ENCODE data around the gene PPP1R1C.

Gene PPP1R1C

DNA sequence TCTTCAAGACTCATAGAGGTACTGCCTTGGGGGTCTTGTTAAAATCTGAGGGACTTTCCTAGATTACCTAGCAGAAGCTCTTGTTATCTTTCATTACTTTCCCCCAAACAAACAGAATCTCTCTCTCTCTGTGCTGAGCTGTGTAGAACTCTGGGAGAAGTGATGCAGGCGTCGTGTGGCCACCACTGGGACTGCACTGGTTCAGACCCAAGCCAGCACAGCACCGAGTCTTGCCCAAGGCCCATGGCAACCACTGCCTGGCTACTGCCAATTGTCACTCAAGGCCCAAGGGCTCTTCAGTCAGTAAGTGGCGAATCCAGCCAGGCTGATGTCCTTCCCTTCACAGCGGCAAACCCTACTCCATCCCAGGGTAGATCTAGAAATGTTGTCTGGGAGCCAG lies 28.6 kb downstream of the PPP1R1C start:
- no peak for DNase-seq
- Histone ChIP-seq H3K4me3 (no peak overlapping the region), H3K27me3 (no peaks in the 10 kb centered on the region), H3K27ac (no peak overlapping the region), H3K4me1 (no peaks in the 10 kb centered on the region), H3K9me3 (peaks cover 0 to 26% (median 0%) of the 10 kb centered on the region in 3 donors), H3K36me3 (no peaks in the 10 kb centered on the region)
- intact Hi-C loops (cut with DNase I; ENCODE audit: low total_unique reads) = no loop called here
- TF ChIP-seq, protein P1, sequence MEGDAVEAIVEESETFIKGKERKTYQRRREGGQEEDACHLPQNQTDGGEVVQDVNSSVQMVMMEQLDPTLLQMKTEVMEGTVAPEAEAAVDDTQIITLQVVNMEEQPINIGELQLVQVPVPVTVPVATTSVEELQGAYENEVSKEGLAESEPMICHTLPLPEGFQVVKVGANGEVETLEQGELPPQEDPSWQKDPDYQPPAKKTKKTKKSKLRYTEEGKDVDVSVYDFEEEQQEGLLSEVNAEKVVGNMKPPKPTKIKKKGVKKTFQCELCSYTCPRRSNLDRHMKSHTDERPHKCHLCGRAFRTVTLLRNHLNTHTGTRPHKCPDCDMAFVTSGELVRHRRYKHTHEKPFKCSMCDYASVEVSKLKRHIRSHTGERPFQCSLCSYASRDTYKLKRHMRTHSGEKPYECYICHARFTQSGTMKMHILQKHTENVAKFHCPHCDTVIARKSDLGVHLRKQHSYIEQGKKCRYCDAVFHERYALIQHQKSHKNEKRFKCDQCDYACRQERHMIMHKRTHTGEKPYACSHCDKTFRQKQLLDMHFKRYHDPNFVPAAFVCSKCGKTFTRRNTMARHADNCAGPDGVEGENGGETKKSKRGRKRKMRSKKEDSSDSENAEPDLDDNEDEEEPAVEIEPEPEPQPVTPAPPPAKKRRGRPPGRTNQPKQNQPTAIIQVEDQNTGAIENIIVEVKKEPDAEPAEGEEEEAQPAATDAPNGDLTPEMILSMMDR (IDR thresholded peaks at IDR 0.05) = no peak

DNA sequence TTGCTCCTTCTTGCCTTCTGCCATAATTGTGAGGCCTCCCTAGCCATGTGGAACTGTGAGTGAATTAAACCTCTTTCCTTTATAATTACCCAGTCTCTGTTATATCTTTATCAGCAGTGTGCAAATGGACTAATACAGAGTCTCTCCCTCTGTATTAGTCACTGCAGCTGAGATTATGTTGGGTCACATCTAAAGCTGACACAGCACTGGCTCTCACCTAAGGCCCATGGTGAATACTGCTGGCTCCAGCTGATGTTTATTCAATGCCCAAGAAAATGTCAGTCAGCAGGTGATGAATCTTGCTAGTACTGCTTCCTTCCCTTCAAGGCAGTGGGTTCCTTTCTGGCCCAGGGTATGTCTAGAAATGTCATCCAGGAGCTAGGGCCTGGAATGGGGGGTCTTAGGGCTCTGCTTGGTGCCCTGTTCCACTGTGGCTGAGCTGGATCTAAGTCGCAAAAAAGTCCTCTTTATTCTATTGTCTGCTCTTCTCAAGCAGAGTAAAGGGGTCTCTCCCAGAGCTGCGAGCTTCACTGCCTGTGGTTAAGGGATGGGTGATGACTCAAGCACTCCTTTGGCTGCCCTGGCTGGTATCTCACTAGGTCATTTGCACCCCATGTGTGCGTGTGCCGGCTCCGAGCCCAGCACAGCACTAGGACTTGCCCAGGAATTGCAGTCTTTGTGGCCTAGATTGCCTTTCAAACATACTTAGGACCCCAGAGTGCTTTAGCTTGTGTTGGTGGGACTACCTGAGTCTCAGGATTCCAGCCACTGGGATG lies 29.9 kb downstream of the PPP1R1C start:
- intact Hi-C loops (cut with DNase I; ENCODE audit: low total_unique reads) = no loop called here
- TF ChIP-seq, protein P1 (IDR thresholded peaks at IDR 0.05) = no peak
- Histone ChIP-seq H3K27me3 (no peaks in the 10 kb centered on the region), H3K9me3 (peaks cover 0 to 20% (median 0%) of the 10 kb centered on the region in 3 donors), H3K4me1 (no peaks in the 10 kb centered on the region), H3K4me3 (no peak overlapping the region), H3K27ac (no peak overlapping the region), H3K36me3 (no peaks in the 10 kb centered on the region)
- DNase-seq = no peak

DNA sequence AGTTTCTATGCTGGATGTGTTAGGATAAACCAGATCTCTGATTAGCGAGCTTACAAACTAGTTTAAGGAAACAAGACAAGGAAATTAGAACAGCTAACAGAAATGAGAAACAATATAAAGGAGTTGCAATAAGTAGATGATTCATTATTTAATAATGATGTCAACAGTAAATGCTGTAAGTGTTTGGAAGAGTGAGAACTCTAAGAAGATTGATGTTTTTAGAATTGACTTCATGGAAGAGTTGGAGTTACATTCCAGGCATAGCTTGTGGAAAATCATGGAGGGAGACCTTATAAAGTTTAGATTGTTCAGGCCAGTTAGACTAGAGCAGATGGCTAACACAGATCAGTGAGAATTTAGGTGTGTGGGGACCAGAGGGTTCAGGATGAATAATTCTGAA lies 32.6 kb downstream of the PPP1R1C start:
- H3K27ac ChIP-seq = no peak overlapping the region
- peaks cover 0 to 21% (median 4%) of the 10 kb centered on the region in 3 donors for H3K9me3 ChIP-seq
- TF ChIP-seq, protein P1 (IDR thresholded peaks at IDR 0.05) = no peak
- H3K27me3 ChIP-seq = no peaks in the 10 kb centered on the region
- no peak overlapping the region for H3K4me3 ChIP-seq
- no peak for DNase-seq
- intact Hi-C loops (cut with DNase I; ENCODE audit: low total_unique reads) = no loop called here
- no peaks in the 10 kb centered on the region for H3K4me1 ChIP-seq
- no peaks in the 10 kb centered on the region for H3K36me3 ChIP-seq

DNA sequence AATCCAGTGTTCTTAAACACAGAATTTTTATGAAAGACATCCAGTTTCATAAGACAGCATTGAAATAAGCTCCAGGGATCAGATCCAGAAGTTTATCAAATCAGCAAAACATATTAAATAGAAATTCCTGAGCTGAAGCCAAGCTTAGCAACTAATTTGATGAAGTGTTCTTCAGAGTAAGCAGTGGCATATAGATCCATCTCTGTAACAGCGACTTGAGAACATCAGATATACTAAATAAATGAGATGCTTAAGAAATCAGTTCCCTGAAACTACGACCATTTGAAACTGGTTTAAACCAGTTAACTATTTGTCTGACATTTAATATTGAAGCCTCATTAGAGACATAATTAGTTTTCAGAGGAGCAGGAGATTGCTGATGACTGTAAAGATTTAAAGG lies 34.1 kb downstream of the PPP1R1C start:
- H3K9me3 ChIP-seq = peaks cover 0 to 18% (median 10%) of the 10 kb centered on the region in 3 donors

DNA sequence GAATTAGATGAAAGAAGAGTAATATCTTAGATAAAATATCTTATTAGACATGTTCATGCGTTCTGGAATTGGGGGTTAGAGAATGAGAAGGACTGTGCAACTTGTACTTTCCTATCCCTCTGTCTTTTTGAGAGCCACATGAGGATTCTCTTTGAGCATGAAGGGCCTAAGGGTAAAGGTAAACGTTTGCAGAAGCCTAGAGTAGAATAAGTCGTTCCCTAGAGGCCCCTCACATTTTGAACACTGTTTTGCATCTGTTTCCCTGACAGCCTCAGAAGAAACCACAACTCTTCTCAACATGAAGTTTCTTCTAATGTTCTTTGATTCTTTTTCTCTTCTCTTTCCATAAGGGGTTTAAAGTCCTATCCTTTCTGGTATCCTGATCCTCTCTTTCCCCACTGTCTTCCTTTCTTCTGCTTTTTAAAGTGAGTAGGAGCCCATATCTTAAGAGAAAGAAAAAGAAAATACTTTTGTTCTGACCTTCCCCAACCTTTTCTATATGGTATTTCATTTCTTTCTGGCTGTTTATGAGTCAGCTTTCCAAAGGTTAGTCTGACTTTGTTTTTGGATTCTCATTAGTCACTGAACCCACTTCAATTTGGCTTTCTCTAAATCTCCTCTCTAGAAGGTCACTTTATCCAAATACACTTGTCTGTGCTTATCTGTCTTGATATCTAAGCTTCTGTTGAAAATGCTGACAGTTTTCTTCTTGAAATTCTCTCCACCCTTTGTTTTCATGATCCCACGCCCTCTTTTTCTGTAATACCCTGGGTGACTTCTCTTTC lies 34.8 kb downstream of the PPP1R1C start:
- H3K4me1 ChIP-seq = no peaks in the 10 kb centered on the region
- TF ChIP-seq, protein P1 (IDR thresholded peaks at IDR 0.05) = no peak
- peaks cover 0 to 18% (median 10%) of the 10 kb centered on the region in 3 donors for H3K9me3 ChIP-seq
- no peak for DNase-seq
- no peak overlapping the region for H3K27ac ChIP-seq
- H3K36me3 ChIP-seq = no peaks in the 10 kb centered on the region
- H3K27me3 ChIP-seq = no peaks in the 10 kb centered on the region
- intact Hi-C loops (cut with DNase I; ENCODE audit: low total_unique reads) = no loop called here
- no peak overlapping the region for H3K4me3 ChIP-seq

More for the DNA sequence above, 34.1 kb downstream of the PPP1R1C start:
- H3K4me3 ChIP-seq = no peak overlapping the region
- H3K27me3 ChIP-seq = no peaks in the 10 kb centered on the region
- intact Hi-C loops (cut with DNase I; ENCODE audit: low total_unique reads) = no loop called here
- no peaks in the 10 kb centered on the region for H3K4me1 ChIP-seq
- H3K27ac ChIP-seq = no peak overlapping the region
- TF ChIP-seq, protein P1 (IDR thresholded peaks at IDR 0.05) = no peak
- no peak for DNase-seq
- no peaks in the 10 kb centered on the region for H3K36me3 ChIP-seq

Data from tibial artery (tissue), 4 donors.